Stimulated activated CD4-positive, alpha-beta T cell treated with anti-CD3 and anti-CD28 coated beads, Interleukin-1b, Interleukin-23, amount 100 ng/mL, for 24 hours (primary cell): Measurements from ENCODE around the gene P2RY8.
"Not testable (repeated sequence)": the region's sequence is repeated elsewhere in the genome, so short reads cannot be mapped to it uniquely, and the experiment has no call there.

Experiments
- DNase-seq, 4 experiments: peaks; one replicate each; pipeline ENCODE4 v3.0.0-alpha.2; 2020; ENCODE audit warnings: low read depth in 4 of 4, low spot score in 1 of 4

P2RY8 gene

GRCh38 chrX:1521459-1521956 is 15.5 kb downstream of the P2RY8 start:
- DNase-seq = peak in 1 of 4 experiments; percentile 32

- no peak for DNase-seq
Measured at GRCh38 chrX:1520350-1520749, 16.6 kb downstream of the P2RY8 start.

DNA sequence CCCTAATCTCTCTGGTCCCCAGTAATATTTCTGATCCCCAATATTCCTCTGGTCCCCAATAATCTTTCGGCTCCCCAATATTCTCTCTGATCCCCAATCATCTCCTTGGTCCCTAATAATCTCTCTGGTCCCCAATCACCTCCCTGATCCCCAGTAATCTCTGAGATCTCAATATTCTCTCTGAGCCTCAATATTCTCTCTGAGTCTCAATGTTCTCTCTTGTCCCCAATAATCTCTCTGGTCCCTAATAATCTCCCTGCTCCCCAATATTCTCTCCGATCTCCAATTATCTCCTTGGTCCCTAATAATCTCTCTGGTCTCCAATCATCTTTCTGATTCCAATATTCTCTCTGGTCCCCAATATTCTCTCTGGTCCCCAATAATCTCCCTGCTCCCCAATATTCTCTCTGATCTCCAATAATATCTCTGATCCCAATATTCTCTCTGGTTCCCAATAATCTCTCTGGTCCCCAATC is 17.9 kb downstream of the P2RY8 start:
- no peak for DNase-seq

- DNase-seq = no peak
Measured at GRCh38 chrX:1518512-1518911, 18.5 kb downstream of the P2RY8 start.

GRCh38 chrX:1516596-1517104 is 20.3 kb downstream of the P2RY8 start:
- DNase-seq = no peak

GRCh38 chrX:1511829-1512228 is 25.2 kb downstream of the P2RY8 start:
- DNase-seq = no peak

- DNase-seq = no peak
Measured at GRCh38 chrX:1511150-1511549, 25.8 kb downstream of the P2RY8 start.

DNA sequence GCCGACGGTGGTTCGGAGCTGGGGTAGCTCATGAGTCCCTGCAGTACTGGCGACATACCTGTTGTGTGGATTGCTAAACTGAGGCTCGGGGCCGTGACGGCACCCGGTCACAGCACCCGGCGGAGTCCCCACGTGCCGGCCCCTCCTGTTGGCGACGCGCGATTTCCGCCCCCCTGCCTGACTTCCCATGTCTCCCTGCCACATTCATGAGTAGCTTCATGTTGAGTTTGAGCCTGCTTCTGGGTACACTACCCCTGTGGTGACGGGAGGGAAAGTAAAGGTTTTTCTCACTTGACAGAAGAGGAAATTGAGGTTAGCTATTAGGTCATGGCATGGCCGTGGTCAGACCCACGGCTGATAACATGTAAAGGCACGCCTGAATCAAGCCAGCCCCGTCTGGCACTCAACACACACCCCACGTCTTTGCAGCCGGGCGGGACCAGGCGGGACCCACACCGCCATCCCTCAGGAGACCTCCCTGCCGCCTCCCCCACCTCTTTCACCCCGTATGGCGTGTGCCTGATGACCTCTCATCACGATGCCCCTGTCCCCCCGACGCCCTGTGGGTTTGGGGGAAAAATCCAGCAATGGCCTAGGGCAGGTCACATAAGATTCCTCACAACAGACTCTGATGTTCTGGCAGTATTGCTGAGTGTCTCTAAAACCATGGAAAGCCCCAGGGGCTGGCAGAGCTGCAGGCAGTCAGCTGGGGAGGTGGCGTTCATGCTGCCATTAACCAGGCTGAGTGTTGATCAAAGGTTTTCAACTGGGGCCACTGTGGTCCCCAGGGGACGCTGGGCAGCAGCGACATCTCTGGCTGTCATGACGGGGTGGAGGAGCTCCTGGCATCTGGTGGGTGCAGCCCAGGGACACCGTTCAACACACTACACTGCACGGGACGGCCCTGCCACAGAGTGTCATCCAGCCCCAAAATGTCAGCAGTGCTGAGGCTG is 29.2 kb downstream of the P2RY8 start:
- DNase-seq = no peak

GRCh38 chrX:1506916-1507315 is 30.1 kb downstream of the P2RY8 start:
- DNase-seq = no peak

DNA sequence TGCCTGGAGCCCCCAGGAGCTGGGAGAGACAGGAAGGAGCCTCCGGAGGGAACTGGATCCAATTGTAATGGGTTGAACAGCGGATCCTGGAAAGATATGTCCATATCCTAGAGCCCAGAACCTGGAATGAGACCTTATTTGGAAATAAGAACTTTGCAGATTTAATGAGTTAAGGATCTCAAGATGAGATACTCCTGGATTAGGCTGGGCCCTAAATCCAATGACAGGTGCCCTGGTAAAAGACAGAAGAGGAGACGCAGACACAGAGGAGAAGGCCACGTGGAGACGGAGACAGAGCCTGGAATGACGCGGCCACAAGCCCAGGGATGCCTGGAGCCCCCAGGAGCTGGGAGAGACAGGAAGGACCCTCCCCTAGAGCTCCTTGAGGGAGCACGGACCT is 34.1 kb downstream of the P2RY8 start:
- no peak for DNase-seq

DNA sequence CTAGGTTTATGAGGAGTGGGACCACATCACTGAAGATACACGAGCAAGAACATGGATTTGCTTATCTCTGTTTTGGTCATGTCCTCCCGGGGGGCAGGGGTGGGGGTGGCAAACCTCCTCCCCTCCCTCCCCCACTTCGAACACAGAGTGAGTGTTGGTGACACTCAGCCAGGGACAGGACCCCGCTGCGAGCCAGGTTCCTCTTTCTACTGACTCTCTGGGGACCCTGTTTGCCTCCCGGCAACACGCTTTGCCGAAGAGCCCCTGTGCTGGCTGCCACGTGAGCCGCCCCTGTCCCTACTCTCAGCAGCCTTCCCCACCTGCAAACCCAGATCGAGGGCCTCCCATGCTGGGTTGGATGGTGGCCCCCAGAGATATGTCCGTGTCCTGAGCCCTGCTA is 34.7 kb downstream of the P2RY8 start:
- no peak for DNase-seq

GRCh38 chrX:1500701-1501624 is 36.0 kb downstream of the P2RY8 start:
- DNase-seq = no peak

- DNase-seq = no peak
Measured at GRCh38 chrX:1496076-1496475, 40.9 kb downstream of the P2RY8 start.

DNA sequence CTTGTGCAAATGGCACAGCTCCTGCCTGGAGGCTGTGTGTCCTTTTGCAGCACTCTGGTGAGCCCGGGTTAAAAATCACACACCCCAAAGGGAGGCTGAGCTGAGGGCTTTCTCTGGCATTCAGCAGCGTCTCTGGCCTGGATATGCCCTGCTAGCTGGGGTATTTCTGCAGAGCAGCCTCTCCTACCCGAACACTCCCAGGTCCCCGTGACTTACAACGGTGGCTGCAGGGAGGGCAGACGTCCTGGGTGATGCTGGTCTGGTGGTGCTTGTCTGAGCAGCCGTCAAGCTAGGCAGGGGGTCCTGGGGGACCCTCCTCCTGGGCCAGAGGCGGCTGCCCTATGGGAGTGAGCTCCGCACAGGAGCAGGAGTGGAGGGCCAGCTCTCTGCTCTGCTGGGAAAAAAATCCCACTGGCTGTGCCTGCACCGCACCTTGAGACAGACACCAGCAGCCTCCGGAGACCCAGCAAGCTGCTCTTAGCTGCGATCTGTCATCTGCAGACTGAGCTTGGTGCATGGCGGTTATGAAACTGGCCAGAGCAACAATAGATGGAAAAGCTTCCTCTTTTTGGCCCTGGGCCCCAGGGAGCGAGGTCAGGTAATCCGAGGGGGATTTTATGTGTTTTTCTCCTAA is 43.0 kb downstream of the P2RY8 start:
- no peak for DNase-seq

- no peak for DNase-seq
Measured at GRCh38 chrX:1493412-1493811, 43.6 kb downstream of the P2RY8 start.

DNA sequence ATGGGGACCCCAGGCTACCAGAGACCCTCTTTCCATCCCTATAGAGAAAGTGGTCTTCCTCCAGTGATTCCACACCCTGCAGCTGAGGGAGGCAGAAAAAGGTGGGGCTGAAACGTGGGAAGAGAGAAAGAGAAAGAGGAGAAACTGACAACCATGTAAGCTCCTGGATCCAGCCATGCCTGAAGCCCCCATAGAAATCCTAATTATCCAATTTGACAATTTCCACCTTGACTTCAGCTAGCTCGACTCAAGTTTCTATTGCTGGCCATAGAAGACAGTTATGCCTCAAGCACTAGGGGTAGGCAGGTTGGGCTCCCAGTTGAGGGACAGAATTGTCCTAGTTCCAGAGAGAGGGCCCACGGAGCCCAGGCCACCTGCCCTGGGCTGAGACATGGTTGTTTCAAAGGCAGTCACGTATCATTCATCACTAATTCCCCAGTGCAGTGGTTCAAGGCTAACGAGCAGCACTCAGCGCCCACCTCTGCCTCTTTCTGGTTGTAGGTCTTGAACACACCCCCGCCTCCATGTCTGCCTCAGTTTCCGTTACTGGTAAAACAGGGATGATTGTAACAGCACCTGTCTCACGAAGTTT is 44.5 kb downstream of the P2RY8 start:
- no peak for DNase-seq

- DNase-seq = peak in 1 of 4 experiments; percentile 40
Measured at GRCh38 chrX:1491851-1492349, 45.1 kb downstream of the P2RY8 start.

GRCh38 chrX:1491248-1491647 is 45.7 kb downstream of the P2RY8 start:
- not testable (repeated sequence) for DNase-seq

GRCh38 chrX:1490723-1491122 is 46.3 kb downstream of the P2RY8 start:
- not testable (repeated sequence) for DNase-seq

DNA sequence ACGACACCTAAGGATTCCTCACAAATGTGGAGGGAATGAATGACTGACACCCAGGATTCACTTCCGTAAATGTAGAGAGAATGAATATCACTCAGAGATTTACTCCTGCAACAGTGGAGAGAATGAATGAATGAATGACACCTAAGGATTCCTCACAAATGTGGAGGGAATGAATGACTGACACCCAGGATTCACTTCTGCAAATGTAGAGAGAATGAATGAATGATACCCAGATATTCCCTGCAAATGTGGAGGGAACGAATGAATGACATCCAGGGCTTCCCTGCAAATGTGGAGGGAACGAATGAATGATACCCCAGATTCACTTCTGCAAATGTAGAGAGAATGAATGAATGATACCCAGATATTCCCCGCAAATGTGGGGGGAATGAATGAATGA is 47.6 kb downstream of the P2RY8 start:
- not testable (repeated sequence) for DNase-seq
